ENCODE measurements around the gene ZNF232.
A peak's percentile ranks its signal among the peaks of the same experiment; 100 is the strongest.
"Not testable (repeated sequence)": the region's sequence is repeated elsewhere in the genome, so short reads cannot be mapped to it uniquely, and the experiment has no call there.

Gene ZNF232

DNA sequence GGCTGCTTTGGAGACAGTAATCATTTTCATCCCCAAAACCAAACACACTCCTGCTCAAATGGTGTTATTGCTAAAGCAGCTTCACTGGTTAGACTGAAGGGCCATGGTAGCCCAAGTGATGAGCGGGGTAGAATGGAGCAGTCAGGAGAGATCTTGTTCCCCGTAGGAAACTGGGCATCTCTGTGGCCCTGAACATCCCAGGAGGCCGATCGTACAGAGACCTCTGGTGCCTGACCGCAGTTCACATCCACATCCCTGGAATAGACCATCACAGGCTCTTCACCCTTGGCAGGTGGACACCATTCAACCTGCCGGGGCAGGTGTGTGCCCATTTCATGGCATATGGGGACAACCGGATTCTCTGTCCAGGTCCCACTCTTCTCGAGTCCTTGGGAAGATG is 18.1 kb upstream of the ZNF232 start:
- not testable (repeated sequence) for DNase-seq

GRCh38 chr17:5128905-5129535 is 17.3 kb upstream of the ZNF232 start:
- DNase-seq: no peak

DNA sequence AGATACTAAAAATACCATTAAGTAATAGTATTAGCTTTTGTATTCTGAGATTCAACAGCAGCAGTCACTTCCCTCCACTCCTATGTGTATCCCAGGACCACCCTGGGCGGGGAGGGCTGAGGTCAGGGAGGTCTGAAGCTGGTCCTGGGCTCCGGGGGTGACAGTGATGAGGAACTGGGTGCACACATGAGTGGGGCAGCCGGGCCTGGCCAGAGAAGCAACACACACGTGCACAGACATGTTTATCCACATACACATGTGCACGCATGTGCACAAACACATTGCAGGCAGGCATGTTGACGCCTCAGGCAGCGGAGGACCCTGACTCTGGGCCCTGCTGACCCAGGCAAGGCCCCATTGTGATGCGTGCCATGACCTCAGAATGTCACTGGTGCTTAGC is 16.7 kb upstream of the ZNF232 start:
- DNase-seq: peak in 1 of 2 donors; percentile 8

GRCh38 chr17:5127910-5128309 is 16.2 kb upstream of the ZNF232 start:
- DNase-seq: peak in 1 of 2 donors; percentile 11

- DNase-seq: peak in 1 of 2 donors; percentile 12
These were observed 15.2 kb upstream of the ZNF232 start for GRCh38 chr17:5126719-5127488.

DNA sequence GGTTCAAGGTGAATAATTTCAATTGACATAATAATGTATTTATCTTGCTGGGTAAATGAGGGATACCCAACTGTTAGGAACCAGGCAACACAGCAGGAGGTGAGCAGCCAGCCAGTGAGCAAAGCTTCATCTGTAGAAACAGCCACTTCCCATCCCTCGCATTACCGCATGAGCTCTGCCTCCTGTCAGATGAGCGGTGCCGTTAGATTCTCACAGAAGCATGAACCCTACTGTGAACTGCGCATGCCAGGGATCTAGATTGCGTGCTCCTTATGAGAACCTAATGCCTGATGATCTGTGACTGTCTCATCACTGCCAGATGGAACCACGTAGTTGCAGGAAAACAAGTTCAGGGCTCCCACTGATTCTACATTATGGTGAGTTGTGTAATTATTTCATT is 13.2 kb upstream of the ZNF232 start:
- not testable (repeated sequence) for DNase-seq

DNA sequence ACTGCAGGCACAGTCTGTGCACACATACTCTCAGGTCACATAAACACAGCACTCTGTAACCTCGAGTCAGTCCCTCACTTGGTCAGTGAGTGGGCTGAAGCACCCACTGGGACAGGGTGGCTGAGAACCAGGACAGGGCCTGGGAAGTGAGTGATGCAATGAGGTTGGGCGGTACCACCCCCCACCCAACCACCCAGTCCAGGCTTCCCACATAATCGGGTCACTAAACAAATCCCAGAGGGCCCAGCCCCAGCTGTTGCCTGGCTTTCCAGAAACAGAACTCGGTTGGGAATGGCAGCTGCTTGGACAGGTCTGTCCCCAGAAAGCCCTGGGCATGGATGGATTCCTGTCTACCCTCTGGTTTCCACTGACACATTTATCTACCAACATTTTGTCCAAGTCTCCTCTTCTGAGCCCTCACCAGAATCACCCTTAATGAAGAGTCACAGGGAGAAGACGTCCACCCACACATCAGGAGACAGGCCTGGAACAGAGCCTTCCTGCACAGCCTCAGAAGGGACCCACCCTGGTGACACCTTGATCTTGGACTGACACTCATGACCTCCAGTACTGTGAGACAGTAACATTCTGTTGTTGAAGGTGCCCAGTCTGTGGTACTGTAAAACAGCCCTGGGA is 12.6 kb upstream of the ZNF232 start:
- DNase-seq: not testable (repeated sequence)

DNA sequence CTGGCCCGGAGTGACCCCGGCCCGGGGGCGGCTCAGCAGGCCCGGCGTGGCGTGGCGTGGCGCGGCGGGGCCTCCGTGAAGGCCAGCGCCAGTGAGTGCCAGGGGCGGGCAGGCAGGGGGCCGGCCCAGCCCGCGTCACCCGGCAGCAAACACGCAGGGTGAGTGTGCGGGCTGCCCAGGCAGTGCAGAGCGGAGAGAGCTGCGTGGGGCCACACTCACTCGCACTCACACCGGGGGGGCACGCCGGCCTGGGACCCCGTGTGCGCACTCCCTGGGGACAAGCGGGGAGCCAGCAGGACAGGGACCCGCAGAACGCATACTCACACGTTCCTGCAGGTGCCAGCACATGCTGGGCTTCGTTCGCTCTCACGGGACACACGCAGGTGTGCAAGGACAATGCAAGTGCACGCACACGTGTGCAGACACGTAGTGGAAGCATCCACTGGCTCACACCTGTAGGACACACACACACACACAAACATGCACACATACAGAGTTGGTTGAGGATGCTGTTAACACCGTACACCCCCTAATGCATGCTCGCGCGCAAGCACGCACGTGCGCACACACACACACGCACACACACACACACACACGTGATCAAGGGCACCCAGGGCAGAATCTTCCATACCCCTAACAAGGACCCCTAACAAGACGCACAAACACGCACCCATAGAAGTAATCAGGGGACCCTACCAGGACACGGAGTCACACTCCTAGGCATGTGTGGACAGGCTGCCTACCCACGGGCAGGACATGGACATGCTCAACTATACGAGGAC is 11.9 kb upstream of the ZNF232 start:
- peak in 1 of 2 donors; percentile 11 for DNase-seq

DNA sequence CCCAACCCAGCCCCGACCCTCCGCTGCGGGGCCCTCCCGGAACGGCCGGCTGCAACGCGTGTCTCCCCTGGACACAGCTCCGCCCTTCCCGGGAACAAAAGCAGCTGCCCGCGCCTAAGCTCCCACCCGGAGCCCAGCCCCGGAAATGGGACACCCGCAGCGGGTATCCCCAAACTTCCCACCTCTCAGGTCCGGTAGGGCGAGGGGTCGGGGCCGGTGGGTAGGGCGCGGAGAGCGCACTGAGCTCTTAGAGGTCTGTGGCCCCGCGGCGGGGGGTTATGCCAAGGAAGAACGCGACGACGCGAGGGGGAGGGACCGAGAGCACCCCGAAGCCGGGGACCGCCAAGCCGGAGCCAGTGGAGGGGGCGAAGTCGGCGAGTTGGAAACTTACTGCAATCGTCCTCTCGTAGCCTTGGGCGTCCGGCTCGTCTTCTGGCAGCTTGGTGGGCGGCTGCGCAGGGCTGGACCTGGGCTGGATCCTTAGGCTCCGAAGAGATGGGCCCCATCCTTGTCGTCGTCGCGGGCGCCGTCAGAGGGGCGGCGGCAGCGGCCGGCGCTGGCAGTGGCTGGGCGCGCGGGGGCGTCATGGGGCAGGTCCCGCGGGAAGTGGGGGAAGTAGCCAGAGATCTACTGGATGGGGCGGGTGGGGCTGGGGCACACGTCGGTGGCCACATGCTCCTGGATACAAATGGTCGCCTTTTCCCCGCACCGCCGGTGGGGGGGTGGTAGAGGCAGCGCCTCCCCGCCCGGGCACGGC is 11.1 kb upstream of the ZNF232 start:
- peak in 1 of 2 donors; percentile 15 for DNase-seq

DNA sequence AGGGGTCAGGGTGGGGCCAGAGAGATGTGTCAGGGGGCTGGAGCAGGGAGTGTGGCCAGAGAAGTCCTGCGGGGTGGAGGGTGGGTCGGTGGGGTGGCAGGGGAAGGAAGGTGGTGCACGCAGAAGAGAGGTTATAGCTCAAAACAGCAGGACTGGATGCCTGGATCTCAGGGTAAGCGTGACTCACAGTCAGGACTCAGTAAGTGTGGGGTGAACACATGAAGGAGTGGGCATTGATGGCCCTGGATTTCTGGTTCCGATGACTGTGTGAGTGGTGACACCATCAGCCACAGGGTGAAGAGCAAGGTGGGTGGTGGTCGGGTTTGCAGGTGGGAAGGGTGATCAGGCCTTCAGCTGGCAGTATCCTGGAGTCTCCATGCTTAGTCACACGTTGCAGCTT is 10.4 kb upstream of the ZNF232 start:
- DNase-seq: not testable (repeated sequence)

DNA sequence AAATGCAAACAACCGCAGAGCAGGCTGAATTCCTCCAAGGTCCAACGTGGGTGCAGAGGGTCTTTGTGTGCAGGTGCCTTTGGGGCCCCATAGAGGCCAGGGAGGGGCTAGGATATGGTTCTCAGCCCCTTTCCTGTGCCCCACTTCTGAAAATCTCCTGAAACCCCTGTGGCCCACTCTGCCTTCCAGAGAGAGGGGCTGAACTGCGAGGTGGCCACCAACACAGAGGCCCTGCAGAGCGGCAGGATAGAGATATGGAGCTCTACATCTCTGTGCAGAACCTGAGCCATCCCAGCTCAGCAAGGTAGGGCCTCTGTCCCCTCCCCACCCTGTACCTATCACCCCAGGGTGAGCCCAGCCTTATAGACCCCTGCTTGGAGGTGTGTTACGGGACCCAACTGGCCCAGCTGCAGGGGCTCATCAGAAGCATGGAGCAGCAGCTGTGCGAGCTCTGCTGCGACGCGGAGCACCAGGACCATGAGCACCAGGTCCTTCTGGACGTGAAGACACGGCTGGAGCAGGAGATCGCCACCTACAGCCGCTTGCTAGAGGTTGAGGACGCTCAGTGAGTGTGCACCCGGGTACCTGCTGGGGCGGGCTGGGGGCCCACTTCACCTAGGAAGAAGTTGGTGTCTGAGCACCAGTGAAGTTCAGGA is 9.6 kb upstream of the ZNF232 start:
- DNase-seq: no peak

DNA sequence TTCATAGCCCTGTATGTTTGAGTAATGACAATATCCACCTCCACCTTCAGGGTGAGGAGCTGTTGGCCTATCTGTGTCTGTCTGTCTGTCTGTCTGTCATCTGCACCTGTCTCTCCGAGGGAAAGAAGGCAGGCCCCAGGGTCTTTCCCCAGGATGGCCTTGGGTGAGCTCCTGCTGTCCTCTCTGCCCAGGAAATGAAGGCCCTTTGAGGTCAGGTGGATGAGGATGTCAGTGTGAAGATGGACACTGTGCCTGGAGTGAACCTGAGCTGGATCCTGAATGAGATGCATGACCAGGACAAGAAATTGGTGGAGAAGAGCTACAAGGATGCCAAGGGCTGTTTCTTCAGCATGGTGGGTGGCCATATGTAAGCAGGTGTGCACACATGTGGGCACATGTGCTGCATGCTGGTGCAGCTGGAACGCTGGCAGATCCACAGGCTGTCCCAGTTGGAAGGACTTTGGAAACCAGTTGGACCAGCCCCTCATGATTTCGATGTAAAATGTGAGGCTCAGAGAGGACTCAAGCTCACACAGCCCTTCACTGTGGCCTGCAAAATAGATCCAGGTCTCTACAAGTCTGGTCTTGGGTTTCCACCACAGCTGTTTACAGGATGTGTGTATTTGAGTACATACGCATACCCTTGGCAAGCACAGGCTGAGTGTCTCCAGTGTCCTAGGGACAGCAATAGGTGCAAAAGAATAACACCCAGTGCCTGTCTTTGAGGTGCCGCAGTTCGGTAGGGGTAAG is 8.9 kb upstream of the ZNF232 start:
- DNase-seq: not testable (repeated sequence)

GRCh38 chr17:5120036-5120435 is 8.4 kb upstream of the ZNF232 start:
- no peak for DNase-seq

GRCh38 chr17:5118219-5118618 is 6.5 kb upstream of the ZNF232 start:
- no peak for DNase-seq

DNA sequence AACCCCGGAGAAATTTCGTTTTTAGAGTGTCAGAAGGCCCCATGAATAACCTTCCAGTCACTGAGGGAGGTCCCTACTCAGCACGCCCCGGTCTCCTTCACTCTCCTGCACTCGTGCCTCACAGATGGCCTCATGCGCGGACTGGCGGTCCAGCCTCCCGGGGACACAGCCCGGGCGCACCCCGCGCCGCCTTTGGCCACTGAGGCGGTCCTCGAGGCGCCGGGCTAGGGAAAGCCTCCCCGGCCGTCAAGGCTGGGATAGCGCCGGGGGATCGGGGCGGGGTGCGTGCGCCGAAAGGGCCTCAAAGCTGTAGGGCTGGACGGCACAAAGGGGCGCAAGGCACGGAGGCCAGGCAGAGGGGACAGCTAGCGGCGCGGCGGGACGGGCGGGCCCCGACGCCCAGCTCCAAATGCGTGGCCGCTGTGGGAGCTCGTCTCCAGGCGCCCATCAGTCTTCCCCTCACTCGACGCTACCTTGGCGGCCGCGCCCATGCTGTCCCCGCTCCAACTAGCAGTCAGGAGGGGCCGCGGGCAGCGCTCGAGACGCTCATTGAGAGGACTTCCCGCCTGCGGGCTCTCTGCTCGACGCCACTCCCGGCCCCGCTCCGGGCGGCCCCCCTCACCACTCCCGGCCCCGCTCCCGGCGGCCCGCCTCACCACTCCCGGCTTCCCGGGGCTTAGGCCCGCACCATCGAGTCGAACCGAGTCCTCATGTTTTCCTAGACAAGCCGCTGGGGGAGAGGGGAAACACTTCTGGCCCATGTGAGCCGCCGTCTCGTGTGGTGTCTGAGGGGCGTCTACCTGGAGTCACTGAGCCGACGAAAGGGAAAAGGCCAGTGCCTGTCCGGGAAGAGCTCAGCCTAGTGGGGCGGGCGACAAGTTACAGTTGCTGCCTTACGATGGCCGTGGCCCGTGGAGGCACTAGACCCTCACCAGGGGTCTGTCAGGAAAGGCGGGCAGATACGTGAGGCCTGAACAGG is 4.3 kb upstream of the ZNF232 start, which contains the start of gene USP6:
TSS of gene USP6 (plus strand) at position 360 of the 979 bp plus-strand sequence. CDS start 14,336 bp downstream, outside the sequence.
- DNase-seq: peak in 1 of 2 donors; percentile 10

GRCh38 chr17:5110816-5111215 is 862 bp downstream of the ZNF232 start:
- no peak for DNase-seq

DNA sequence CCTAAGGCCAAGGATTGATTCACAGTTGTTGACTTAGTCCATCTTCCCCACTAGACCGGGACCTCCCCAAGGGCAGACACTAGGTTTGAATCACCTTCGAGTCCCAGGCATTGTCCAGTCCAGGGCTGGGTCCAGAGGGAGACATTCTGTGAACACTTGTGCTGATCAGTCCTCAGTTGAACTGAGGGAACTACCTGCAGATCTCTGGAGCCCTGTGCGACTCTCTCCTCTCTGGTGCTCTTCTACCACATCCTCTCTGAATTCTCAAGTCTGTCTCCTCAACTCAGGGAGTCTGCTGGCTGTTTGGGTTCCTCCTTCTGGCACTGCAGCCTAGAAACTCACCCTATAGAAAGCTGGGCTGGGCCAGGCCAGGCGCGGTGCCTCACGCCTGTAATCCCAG is 10.8 kb downstream of the ZNF232 start:
- no peak for DNase-seq

DNA sequence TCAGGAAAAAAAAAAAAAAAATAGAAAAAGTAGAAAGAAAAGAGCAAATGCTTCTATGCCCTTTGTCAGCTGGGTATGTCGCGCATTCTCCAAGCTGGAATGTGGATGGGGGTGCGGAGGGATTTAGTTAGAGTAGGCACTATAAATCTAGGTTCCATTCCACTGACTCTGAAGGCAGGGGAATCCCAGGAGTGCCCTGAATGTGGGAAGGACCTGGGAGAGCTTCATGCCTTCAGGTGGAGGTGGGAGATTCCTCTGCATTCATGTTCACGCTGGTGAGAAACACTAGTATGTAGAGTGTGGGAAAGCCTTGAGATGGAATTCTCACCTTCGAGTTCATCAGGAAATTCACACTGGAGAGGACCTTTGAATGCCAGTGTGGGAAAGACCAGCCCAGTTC is 12.4 kb downstream of the ZNF232 start:
- no peak for DNase-seq

GRCh38 chr17:5097101-5097834 is 14.4 kb downstream of the ZNF232 start:
- DNase-seq: peak in 1 of 2 donors; percentile 32

Data from stimulated activated CD4-positive, alpha-beta T cell treated with anti-CD3 and anti-CD28 coated beads, Interleukin-2, amount 100 ng/mL, for 24 hours (primary cell).